GM18505 (cell line): ENCODE data around the gene SIGLEC12.

Experiments
- ATAC-seq: cut with Tn5 transposase; IDR thresholded peaks from one replicate; pipeline ENCODE4 v1.9.1; 2021; ENCODE audit not compliant: unreplicated experiment
- POLR2A ChIP-seq: IDR thresholded peaks from 4 replicates; pipeline ENCODE4 v1.6.1; 2011; ENCODE audit warnings: borderline replicate concordance; ENCODE audit not compliant: insufficient read depth, insufficient read length; ENCODE audit errors: extremely low read depth

The SIGLEC12 gene

GRCh38 chr19:51501594-51502263 is at the start of gene SIGLEC12:
SIGLEC12 (minus strand) TSS chr19:51501800; CDS start chr19:51501733, 67 bp downstream.
- ATAC-seq = no peak
- no peak for TF ChIP-seq POLR2A

GRCh38 chr19:51550848-51551672 is 49.5 kb upstream of the SIGLEC12 start:
- no peak for ATAC-seq
- peak; percentile 29 for TF ChIP-seq POLR2A

GRCh38 chr19:51549533-51550324 is 48.1 kb upstream of the SIGLEC12 start:
- TF ChIP-seq POLR2A = no peak
- no peak for ATAC-seq

- no peak for ATAC-seq
- no peak for TF ChIP-seq POLR2A
These were observed 47.3 kb upstream of the SIGLEC12 start for GRCh38 chr19:51548891-51549305.

- TF ChIP-seq POLR2A = no peak
- ATAC-seq = no peak
These were observed 46.6 kb upstream of the SIGLEC12 start for GRCh38 chr19:51548213-51548651.

- ATAC-seq = no peak
These were observed 46.0 kb upstream of the SIGLEC12 start for GRCh38 chr19:51547397-51548212.

GRCh38 chr19:51546650-51547396 is 45.2 kb upstream of the SIGLEC12 start:
- no peak for TF ChIP-seq POLR2A
- no peak for ATAC-seq

More at GRCh38 chr19:51547397-51548212, 46.0 kb upstream of the SIGLEC12 start:
- no peak for TF ChIP-seq POLR2A

GRCh38 chr19:51546107-51546649 is 44.6 kb upstream of the SIGLEC12 start:
- TF ChIP-seq POLR2A = no peak
- ATAC-seq = no peak

GRCh38 chr19:51544038-51544437 is 42.4 kb upstream of the SIGLEC12 start:
- ATAC-seq = no peak
- TF ChIP-seq POLR2A = no peak

GRCh38 chr19:51542699-51543098 is 41.1 kb upstream of the SIGLEC12 start:
- no peak for TF ChIP-seq POLR2A
- ATAC-seq = no peak

GRCh38 chr19:51541458-51542357 is 40.1 kb upstream of the SIGLEC12 start:
- no peak for TF ChIP-seq POLR2A
- no peak for ATAC-seq
